HEK293T (cell line): ENCODE results near the gene KCNA2.

ENCODE experiments used
- ARNT ChIP-seq: fragments of 450-650 bp; IDR thresholded peaks from 2 replicates; pipeline ENCODE4 v1.6.1; 2017; ENCODE audit warnings: mild to moderate bottlenecking
- BHLHE40 ChIP-seq: fragments of 450-650 bp; IDR thresholded peaks from 2 replicates; pipeline ENCODE4 v1.6.1; 2016; ENCODE audit warnings: mild to moderate bottlenecking, moderate library complexity, borderline replicate concordance
- ELF4 ChIP-seq: fragments of 450-650 bp; IDR thresholded peaks from 2 replicates; pipeline ENCODE4 v1.6.1; 2017; ENCODE audit warnings: antibody characterized with exemption
- FOXA1 ChIP-seq: fragments of 450-650 bp; IDR thresholded peaks from 2 replicates; pipeline ENCODE4 v1.6.1; 2016; ENCODE audit warnings: mild to moderate bottlenecking
- FOXK2 ChIP-seq: fragments of 450-650 bp; IDR thresholded peaks from 2 replicates; pipeline ENCODE4 v1.6.1; 2016; ENCODE audit warnings: mild to moderate bottlenecking
- FOXM1 ChIP-seq: fragments of 450-650 bp; IDR thresholded peaks from 2 replicates; pipeline ENCODE4 v1.6.1; 2017; ENCODE audit warnings: mild to moderate bottlenecking, borderline replicate concordance
- L3MBTL2 ChIP-seq: fragments of 450-650 bp; conservative IDR thresholded peaks from 2 replicates; pipeline ENCODE4 v1.6.1; 2016; ENCODE audit warnings: mild to moderate bottlenecking
- LEF1 ChIP-seq: fragments of 450-650 bp; IDR thresholded peaks from 2 replicates; pipeline ENCODE4 v1.6.1; 2017; ENCODE audit warnings: mild to moderate bottlenecking, borderline replicate concordance
- SP1 ChIP-seq: fragments of 450-650 bp; IDR thresholded peaks from 2 replicates; pipeline ENCODE4 v1.6.1; 2017
- SUZ12 ChIP-seq: fragments of 450-650 bp; IDR thresholded peaks from 2 replicates; pipeline ENCODE4 v1.6.1; 2016; ENCODE audit warnings: mild to moderate bottlenecking
- ZNF384 ChIP-seq: fragments of 450-650 bp; IDR thresholded peaks from 2 replicates; pipeline ENCODE4 v1.6.1; 2016

DNA sequence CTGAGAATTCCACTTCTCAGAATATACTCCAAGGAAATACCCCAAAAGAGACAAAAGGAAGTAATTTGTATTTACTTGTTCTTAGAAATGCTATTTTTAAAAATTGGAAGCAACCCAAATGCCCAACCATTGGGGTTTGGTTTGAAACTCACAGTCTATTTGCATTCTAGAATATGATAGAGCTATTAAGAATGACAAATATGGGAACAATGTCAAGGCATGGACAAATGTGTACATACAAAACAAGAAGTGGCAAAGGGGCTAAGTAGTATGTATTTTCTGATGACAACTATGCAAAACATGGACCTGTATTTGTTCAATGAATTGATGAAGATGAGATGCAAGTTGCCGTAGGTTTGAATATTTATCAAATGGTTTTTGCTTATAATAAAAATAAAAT is 32.8 kb downstream of the KCNA2 start:
- TF ChIP-seq LEF1 = no peak
- no peak for TF ChIP-seq FOXK2
- no peak for TF ChIP-seq BHLHE40
- TF ChIP-seq SP1 = no peak
- no peak for TF ChIP-seq ARNT
- TF ChIP-seq FOXM1 = no peak
- TF ChIP-seq FOXA1 = no peak
- no peak for TF ChIP-seq SUZ12
- no peak for TF ChIP-seq ZNF384
- no peak for TF ChIP-seq L3MBTL2
- TF ChIP-seq ELF4 = no peak
